Activated gamma-delta T cell (primary cell): ENCODE results near the gene POU2F2.

ENCODE experiments used
- DNase-seq: peaks from one replicate; lab custom pipeline; 2025; lab: John Stamatoyannopoulos, UW

POU2F2 gene

GRCh38 chr19:42099336-42099925 lies 32.8 kb downstream of the POU2F2 start:
- no peak for DNase-seq

GRCh38 chr19:42098781-42099180 lies 33.5 kb downstream of the POU2F2 start:
- no peak for DNase-seq

DNA sequence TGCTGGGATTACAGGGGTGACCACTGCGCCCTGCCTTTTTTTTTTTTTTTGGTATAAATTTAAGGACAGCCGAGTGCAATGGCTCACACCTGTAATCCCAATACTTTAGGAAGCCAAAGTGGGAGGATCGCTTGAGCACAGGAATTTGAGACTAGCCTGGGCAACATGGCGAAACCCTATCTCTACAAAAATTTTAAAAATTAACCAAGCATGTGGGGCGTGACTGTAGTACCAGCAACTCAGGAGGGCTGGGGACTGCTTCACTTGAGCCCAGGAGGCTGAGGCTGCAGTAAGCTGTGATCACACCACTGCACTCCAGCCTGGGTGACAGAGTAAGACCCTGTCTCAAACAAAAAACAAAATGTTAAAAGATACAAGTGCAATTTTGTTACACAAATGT lies 34.8 kb downstream of the POU2F2 start:
- DNase-seq: no peak

- DNase-seq: no peak
These were observed 35.9 kb downstream of the POU2F2 start for GRCh38 chr19:42096255-42096837.

DNA sequence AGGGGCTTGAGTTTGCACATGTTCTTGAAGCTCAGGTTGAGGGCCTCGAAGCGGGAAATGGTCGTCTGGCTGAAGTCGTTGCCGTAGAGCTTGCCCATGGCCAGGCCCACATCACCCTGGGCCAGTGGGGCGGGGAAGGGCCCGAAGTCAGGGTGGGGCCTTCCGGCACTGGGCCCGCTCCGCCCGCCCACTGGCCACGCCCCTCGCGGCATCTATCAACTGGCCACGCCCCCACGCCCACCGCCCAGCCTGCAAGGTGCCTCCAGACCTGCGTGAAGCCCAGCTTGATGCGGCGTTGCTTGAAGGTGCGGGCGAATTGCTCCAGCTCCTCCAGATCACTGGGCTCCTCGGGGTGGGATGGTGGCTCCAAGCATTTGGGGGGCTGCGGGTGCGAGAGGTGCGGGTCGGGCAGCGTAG lies 36.4 kb downstream of the POU2F2 start:
- DNase-seq: no peak

DNA sequence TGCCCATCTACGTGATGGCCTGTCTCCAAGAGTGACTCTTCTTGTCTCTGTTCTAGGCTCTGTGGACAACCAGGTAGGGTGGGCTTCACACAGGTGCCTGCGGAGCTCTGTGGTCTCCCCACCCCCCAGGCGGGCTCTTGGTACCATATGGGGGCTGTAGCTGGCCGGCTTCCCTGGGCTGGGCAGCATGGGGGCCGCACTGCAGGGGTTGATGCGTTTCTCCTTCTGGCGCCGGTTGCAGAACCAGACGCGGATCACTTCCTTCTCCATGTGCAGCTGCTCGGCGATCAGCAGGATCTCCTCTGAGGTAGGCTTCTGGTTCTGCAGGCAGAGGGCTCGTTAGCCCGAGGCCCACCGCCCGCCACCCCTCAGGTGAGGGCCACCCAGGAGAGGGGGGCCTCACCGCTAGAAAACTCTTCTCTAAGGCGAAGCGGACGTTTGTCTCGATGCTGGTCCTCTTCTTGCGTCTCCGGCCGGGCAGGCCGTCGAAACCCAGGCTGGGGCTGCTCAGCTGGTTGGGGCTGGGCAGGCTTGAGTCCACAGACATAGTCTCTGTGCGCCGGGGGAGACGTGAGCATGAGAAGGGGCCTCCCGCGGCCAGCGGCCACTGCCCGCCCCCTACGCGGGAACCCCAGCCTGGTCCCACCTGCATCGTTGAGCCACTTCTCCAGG lies 37.0 kb downstream of the POU2F2 start:
- DNase-seq: no peak

GRCh38 chr19:42093926-42094325 lies 38.3 kb downstream of the POU2F2 start:
- DNase-seq: no peak

DNA sequence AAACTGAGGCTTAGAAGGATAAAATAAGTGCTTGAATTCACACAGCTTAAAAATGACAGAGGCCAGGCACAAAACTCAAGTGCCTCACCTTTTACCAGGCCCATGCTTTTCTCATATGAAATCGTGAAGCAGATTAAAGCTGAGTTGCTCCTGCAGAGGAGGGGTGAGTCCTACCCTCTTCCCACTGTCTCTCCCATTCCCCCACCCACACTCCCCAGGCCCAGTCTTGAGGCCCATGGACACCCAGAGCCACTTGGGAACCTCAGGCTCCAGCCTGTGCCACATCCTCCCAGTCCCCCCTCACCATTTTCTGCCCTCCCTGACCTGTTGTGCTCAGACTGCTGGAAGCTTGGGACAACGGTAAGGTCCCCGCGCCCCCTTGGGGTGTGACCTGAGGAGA lies 38.7 kb downstream of the POU2F2 start:
- DNase-seq: no peak

GRCh38 chr19:42092350-42092749 lies 39.9 kb downstream of the POU2F2 start:
- DNase-seq: no peak

DNA sequence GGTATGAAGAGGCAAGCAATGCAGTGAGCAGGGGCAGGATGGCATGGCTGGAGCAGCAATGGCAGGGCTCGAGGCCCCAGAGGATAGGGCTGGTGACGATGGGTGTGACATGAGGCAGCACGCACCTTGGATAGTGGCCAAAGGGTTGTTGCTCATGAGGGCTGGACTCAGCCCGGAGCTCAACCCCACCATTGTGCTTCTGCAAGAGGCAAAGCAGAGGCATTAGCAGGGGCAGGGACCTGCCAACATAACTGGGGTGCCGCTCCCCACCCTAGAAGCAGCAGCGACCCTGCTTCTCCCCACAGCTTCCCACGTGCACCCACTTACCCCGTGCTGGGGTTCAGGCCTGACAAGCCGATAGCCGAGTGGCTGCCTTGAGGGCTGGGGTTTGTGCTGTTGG lies 40.5 kb downstream of the POU2F2 start:
- no peak for DNase-seq

- DNase-seq: no peak
These were observed 40.9 kb downstream of the POU2F2 start for GRCh38 chr19:42091300-42091699.

GRCh38 chr19:42090672-42091071 lies 41.6 kb downstream of the POU2F2 start:
- DNase-seq: no peak

DNA sequence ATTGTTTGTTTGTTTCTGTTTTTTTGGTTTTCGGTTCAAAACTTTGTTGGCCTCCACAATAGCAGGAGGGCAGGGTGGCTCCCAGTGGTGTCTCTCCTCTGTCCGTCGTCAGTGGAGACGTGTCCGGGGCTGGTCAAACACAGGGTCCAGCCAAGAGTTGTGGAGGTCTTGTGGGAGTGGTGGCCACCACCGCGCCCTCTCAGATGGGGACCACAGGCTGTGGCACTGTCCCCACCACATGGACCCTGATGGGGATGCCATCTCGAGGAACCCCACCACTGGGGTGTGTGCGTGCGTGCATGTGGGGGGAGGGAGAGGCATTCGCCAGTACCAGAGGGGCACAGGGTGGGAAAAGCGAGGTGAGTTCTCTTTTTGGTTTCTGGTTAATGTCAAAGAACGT lies 42.5 kb downstream of the POU2F2 start:
- DNase-seq: no peak

DNA sequence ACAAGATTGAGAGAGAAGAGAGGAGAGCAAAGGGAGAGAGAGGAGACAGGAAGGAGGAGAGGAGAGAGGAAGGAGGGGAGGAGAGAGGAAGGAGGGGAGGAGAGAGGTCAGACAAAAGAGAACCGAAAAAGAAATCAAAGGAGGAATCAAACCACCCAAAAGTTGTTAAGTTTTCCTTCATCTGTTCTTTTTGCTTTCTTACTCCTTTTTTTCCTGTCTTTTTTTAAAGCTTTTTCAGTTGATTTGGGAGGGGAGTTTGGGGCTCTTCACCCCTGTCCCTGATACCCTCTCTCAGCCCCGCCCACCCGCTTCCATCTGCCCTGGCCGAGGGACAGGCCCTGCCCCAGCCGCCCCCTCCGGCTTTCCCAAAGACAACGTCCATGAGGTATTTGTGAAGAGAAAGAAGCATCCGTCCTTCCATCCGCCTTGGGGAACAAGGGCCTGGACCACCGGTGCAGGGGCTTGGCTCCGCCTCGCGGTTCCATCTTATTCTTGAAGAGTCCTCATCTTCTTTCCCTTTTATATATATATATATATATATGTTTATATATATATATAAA lies 43.0 kb downstream of the POU2F2 start:
- DNase-seq: no peak

- DNase-seq: no peak
These were observed 43.6 kb downstream of the POU2F2 start for GRCh38 chr19:42088471-42089190.

DNA sequence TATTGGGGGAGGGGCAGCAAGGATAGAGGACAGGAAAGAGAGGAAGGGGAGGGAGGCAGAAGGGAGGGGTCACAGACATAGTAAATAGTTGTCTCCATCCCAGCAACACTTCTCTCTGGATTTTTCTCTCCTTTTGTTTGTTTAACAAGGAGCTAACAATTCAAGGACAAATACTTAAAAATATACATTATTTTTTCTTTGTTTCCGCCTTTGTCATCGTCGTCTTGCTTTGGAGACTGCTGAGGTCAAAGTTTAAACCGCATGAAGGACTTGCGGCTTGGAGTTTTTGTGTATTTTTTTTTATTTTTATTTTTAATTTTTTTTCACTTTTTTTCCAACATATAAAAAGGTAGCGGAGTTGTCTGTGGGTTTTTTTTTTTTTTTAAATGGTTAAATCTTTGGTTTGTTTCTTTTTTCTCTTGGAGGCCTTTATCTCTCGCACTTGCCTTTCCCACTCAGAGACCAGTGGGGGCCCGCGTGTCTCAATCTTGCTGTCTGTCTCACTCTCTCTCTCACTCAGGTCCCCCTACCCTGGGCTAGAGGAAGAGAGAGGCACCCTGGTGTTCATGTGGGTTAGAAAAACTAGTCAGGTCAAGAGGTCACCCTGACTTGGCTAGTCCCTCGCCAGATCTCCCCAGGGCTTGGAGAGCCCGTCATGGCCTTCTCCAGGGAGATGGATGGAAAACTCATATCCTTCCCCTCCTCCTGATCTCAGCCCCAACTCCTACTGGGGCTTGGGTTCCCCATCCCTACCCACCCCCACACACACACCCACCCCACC lies 45.3 kb downstream of the POU2F2 start:
- DNase-seq: no peak

- no peak for DNase-seq
These were observed 46.0 kb downstream of the POU2F2 start for GRCh38 chr19:42086188-42086736.

DNA sequence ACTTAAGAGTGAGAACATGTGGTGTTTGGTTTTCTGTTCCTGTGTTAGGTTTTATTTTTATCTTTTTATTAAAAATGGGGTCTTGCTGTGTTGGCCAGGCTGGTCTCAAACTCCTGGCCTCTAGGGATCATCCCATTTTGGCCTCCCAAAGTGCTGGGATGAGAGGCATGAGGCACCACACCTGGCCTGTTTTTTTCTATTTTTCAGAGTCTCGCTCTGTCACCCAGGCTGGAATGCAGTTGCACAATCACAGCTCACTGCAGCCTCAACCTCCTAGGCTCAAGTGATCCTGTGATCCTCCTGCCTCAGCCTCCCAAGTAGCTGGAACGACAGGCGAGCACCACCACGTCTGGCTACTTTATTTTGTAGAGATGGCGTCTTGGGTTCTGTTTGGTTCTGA lies 48.7 kb downstream of the POU2F2 start:
- no peak for DNase-seq

GRCh38 chr19:42081584-42082203 lies 50.6 kb downstream of the POU2F2 start:
- DNase-seq: no peak

- DNase-seq: no peak
These were observed 51.4 kb downstream of the POU2F2 start for GRCh38 chr19:42080764-42081375.
